GM12865 (cell line): ENCODE measurements around the gene PARVA.

ENCODE experiments used
- DNase-seq: peaks from one replicate; pipeline ENCODE4 v3.0.0; 2010; ENCODE audit warnings: low read depth
- H3K4me3 ChIP-seq: 2 replicates; pipeline ENCODE4 v1.5.1; 2011; ENCODE audit warnings: mild to moderate bottlenecking, low read depth, low read length, control low read depth
- CTCF ChIP-seq: IDR thresholded peaks from 2 replicates; pipeline ENCODE4 v1.5.1; 2011; ENCODE audit warnings: low read length, control low read depth, low read depth, inconsistent platforms; ENCODE audit not compliant: insufficient read depth; ENCODE audit errors: missing control alignments

The PARVA gene

DNA sequence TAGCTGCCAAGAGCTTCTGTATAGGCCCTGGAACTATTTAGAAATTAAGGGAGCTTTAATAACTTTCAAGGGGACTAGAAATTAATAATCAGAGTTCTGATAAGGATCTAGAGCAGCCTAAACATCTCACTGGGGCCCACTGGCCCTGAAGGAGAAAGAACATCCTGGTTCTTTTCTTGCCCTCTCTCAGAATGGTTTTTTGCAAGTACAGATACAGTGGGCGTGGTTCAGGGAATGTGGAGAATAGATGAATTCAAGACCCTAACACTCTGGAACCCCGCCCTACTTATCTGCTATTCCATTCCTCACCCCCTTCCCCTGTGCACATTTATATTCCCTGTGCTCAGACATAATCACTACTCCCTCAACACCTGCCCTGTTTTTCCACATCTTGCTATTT, 90.2 kb downstream of the PARVA start:
- DNase-seq = no peak
- H3K4me3 ChIP-seq = no peak overlapping the region
- no peak for TF ChIP-seq CTCF

DNA sequence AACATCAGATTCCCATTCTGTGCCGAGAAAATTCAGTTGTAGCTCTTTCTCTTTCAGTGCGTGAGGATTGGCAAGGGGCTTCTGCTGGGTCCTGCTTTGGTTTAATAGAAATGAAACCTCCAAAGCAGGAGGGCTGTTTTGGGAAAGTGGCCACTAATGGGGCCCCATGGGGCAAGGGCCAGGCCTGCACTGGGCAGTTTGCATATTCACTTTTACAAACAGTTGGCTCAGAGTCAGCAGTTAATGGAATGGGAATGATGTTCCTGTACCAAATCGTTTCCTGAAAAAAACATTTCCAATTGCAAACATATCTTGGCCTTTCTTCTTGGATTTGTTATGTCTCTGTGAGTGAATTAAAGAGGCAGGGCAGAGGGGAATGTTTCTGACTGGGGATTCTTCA, 92.1 kb downstream of the PARVA start:
- H3K4me3 ChIP-seq = no peak overlapping the region
- no peak for TF ChIP-seq CTCF
- no peak for DNase-seq

GRCh38 chr11:12470236-12470635, 92.9 kb downstream of the PARVA start:
- TF ChIP-seq CTCF = no peak
- H3K4me3 ChIP-seq = no peak overlapping the region
- DNase-seq = no peak

- TF ChIP-seq CTCF = no peak
- no peak for DNase-seq
- no peak overlapping the region for H3K4me3 ChIP-seq
Measured at GRCh38 chr11:12472401-12473005, 95.1 kb downstream of the PARVA start.

DNA sequence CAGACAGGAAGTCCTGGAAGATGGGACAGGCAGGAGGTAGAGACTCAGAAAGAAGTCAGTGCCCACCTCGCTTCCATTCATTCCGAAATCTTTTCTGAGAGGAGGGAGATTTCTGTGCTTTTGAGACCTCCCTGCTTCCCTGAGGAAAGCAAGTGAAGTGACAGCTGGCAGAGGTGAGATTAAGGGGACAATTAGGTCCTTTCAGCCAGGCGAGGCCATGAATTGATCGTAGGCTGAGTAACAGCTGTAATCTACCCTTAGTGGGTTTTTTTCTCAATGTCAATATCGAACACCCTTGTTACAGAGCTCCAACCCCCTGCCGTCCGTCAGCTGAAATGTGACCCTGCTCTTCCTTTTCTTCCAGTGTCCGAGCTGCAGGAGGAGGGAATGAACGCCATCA, 96.0 kb downstream of the PARVA start:
- no peak for TF ChIP-seq CTCF
- no peak for DNase-seq
- no peak overlapping the region for H3K4me3 ChIP-seq

- TF ChIP-seq CTCF = no peak
- peak; percentile 64 for DNase-seq
Measured at GRCh38 chr11:12474871-12475270, 97.5 kb downstream of the PARVA start.

DNA sequence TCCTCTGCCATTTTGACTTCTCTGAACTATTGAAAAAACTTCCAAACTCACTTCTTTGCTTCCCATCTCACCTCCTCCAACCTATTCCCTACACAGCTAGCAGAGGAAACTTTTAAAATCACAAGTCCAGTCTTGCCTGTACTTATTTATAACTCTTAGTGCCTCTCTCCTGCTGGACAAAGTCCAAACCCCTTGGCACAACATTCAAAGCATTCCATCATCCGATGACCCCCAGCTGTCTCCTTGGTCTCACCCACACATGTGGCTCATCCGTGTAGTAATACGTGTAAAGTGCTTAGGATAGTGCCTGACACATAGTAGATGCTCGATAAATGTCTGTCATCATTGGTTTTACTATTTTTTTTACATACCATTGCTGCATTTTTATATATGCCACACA, 101.4 kb downstream of the PARVA start:
- DNase-seq = no peak
- no peak for TF ChIP-seq CTCF

More at GRCh38 chr11:12474871-12475270, 97.5 kb downstream of the PARVA start:
- H3K4me3 ChIP-seq = no peak overlapping the region

More for the DNA sequence above, 101.4 kb downstream of the PARVA start:
- H3K4me3 ChIP-seq = no peak overlapping the region
